PC-3 (cell line): ENCODE measurements around the gene EPHB2.

Experiments
- EZH2 ChIP-seq: fragments of 300-600 bp; sonication (generic); IDR thresholded peaks from one replicate; pipeline ENCODE4 v1.6.1; 2017; ENCODE audit warnings: antibody characterized with exemption, mild to moderate bottlenecking, low read length; ENCODE audit not compliant: unreplicated experiment
- TF ChIP-seq, protein P1 (sequence below): fragments of 300-600 bp; sonication (generic); conservative IDR thresholded peaks from 2 replicates; pipeline ENCODE4 v1.5.1; 2017; ENCODE audit warnings: antibody characterized with exemption, low read depth, mild to moderate bottlenecking, low read length

DNA sequence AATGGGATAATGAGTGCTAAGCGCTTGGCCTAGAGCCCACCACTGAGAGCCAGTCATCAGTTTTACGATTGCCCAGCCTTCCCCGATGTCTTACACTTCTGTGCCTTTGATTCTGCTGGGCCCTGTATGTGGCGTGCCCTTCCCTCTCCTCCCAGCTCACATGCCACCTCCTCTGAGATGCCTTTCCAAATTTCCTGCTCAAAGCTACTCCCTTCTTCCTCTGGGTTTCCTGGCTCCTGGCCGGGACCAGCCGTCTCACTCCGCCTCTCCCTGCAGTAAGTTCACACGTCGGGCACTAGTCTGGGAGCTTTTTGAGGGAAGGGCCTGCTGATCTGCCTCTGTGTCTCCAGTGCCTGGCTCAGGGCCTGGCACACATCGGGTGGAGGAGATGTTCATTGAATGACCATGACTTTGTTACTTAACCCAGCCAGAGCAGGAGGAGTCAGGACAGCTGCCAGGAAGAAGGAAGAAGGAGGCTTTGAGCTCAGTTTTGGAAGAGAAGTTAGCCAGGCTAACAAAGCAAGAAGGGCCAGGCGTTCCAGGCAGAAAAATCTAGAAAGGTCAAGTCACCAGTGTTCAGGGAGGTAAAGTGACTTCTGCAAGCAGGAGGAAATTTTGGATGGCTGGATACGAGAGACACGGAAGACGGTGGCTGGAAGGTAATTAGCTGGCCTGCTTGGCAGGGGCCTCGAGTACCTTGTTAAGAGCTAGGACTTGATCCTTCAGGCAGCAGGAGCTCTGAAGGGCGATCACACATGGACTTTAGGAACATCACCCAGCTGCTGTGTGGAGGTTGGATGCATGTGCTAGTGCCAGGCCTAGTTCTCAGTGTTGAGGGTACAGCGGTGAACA lies 63.6 kb downstream of the EPHB2 start:
- TF ChIP-seq, protein P1, sequence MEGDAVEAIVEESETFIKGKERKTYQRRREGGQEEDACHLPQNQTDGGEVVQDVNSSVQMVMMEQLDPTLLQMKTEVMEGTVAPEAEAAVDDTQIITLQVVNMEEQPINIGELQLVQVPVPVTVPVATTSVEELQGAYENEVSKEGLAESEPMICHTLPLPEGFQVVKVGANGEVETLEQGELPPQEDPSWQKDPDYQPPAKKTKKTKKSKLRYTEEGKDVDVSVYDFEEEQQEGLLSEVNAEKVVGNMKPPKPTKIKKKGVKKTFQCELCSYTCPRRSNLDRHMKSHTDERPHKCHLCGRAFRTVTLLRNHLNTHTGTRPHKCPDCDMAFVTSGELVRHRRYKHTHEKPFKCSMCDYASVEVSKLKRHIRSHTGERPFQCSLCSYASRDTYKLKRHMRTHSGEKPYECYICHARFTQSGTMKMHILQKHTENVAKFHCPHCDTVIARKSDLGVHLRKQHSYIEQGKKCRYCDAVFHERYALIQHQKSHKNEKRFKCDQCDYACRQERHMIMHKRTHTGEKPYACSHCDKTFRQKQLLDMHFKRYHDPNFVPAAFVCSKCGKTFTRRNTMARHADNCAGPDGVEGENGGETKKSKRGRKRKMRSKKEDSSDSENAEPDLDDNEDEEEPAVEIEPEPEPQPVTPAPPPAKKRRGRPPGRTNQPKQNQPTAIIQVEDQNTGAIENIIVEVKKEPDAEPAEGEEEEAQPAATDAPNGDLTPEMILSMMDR = no peak
- TF ChIP-seq EZH2 = no peak
